Measurements from ENCODE around the gene RPTOR. TPM values are rescaled to one million over a fixed set of nuclear protein-coding genes. Genes with fewer than 3 reads are reported as not detected.
A peak's percentile ranks its signal among the peaks of the same experiment; 100 is the strongest.

Gene RPTOR
- total RNA-seq, 6 experiments from 2014 or later = 34.4 to 39.2 (median 35.5) TPM

DNA sequence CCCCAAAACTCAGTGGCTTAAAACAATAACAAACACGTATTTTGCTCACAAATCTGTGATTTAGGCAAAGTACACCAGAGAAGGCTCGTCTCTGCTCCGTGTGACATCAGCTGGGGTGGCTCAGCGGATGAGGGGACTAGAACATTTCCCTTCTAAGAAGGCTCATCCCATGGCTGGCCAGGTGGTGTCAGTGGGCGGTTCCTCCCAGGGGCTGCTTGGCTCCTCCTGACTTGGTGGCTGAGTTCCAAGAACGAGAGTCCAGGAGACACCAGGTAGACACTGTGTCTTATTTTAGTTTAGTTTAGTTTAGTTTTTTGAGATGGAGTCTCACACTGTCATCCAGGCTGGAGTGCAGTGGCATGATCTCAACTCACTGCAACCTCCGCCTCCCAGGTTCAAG, 441.4 kb downstream of the RPTOR start:
- no peaks in the 10 kb centered on the region for H3K36me3 Mint-ChIP-seq (ENCODE audit: low read depth)
- DNase-seq = no peak
- H3K27ac Mint-ChIP-seq = no peak overlapping the region
- H3K27me3 Mint-ChIP-seq (ENCODE audit: insufficient read depth) = peaks cover 12% of the 10 kb centered on the region
- peaks cover 35% of the 10 kb centered on the region for H3K4me1 Mint-ChIP-seq (ENCODE audit: low read depth)
- no peaks in the 10 kb centered on the region for H3K9me3 Mint-ChIP-seq
- no peak overlapping the region for H3K4me3 Mint-ChIP-seq
- TF ChIP-seq, protein P1, sequence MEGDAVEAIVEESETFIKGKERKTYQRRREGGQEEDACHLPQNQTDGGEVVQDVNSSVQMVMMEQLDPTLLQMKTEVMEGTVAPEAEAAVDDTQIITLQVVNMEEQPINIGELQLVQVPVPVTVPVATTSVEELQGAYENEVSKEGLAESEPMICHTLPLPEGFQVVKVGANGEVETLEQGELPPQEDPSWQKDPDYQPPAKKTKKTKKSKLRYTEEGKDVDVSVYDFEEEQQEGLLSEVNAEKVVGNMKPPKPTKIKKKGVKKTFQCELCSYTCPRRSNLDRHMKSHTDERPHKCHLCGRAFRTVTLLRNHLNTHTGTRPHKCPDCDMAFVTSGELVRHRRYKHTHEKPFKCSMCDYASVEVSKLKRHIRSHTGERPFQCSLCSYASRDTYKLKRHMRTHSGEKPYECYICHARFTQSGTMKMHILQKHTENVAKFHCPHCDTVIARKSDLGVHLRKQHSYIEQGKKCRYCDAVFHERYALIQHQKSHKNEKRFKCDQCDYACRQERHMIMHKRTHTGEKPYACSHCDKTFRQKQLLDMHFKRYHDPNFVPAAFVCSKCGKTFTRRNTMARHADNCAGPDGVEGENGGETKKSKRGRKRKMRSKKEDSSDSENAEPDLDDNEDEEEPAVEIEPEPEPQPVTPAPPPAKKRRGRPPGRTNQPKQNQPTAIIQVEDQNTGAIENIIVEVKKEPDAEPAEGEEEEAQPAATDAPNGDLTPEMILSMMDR (IDR thresholded peaks at IDR 0.05) = no peak

DNA sequence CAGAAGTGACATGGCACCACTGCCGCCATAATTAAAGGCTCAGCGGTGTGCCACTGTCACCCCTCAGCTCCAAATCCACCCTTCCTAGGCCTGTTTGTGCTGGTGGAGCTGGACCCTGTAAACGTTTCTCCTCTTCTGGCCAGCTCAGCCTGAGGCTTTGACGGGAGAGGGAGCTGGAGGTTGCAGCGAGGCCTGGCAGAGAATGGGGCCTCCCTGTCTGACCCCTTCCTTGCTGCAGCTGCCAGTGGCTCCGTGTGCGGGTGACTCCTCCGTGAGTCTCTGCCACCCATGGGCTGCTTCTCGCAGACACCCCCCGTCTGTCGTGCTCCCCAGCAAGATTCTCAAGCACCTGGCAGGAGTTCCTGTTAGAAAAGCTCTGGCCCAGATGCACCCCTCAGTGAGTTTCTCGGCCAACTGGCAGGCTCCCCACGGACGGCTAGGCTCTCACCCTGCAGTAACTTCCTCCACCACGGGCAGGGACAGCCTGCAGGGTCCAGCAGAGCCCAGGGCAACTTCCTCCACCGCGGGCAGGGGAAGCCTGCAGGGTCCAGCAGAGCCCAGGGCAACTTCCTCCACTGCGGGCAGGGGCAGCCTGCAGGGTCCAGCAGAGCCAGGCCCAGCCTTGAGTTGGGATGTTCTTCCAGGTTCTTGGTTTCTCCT, 442.3 kb downstream of the RPTOR start:
- Mint-ChIP-seq H3K27ac (no peak overlapping the region), H3K4me1 (ENCODE audit: low read depth) (peaks cover 34% of the 10 kb centered on the region), H3K9me3 (no peaks in the 10 kb centered on the region)

DNA sequence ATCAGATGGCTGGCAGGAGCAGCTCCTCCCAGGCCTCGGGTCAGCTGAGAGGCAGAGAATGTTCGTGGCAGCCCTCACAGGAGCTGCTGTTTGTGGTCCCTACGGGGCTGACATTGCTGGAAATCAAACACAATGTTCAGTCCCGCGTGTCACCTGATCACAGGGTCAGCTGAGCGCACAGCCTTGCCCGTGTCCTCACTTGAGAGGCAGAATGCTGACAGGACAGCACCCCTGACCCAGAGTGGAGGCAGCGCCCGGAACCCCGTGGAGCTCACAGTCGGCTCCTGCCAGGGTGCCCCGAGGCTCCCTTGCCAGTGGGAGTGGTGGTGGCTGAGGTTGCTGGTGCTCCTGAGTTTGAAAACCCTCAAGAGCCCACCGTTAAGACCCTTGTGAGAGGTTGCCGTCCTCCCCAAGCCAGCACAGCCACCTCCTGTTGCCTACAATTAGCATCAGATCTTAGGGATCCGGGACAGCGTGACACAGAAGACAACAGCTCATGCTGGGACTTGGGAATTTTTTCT, 443.4 kb downstream of the RPTOR start:
- DNase-seq = no peak
- H3K4me1 Mint-ChIP-seq (ENCODE audit: low read depth) = peaks cover 38% of the 10 kb centered on the region
- no peak overlapping the region for H3K27ac Mint-ChIP-seq
- H3K4me3 Mint-ChIP-seq = no peak overlapping the region
- no peaks in the 10 kb centered on the region for H3K36me3 Mint-ChIP-seq (ENCODE audit: low read depth)
- H3K27me3 Mint-ChIP-seq (ENCODE audit: insufficient read depth) = peaks cover 7% of the 10 kb centered on the region
- no peaks in the 10 kb centered on the region for H3K9me3 Mint-ChIP-seq
- TF ChIP-seq, protein P1 (IDR thresholded peaks at IDR 0.05) = no peak

More for the DNA sequence above, 442.3 kb downstream of the RPTOR start:
- Mint-ChIP-seq H3K36me3 (ENCODE audit: low read depth) (no peaks in the 10 kb centered on the region), H3K27me3 (ENCODE audit: insufficient read depth) (peaks cover 12% of the 10 kb centered on the region), H3K4me3 (no peak overlapping the region)
- no peak for DNase-seq
- TF ChIP-seq, protein P1 (IDR thresholded peaks at IDR 0.05) = no peak

DNA sequence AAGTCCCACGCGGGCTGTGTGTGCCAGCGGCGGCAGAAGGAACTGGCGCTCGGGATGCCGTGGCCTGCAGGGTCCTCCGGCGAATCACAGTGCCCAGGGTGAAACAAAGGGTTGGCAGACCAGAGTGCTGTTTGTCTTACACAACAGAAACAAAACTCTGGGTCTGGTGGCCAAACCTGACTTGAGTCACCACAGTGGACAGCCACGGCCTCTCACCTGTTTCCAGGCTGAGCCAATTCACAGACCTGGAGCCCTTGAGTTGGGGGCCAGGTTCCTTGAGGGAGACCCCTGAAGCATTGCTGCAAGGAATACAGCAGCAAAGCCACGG, 444.9 kb downstream of the RPTOR start:
- no peak overlapping the region for H3K27ac Mint-ChIP-seq
- H3K9me3 Mint-ChIP-seq = no peaks in the 10 kb centered on the region
- no peaks in the 10 kb centered on the region for H3K36me3 Mint-ChIP-seq (ENCODE audit: low read depth)
- peaks cover 29% of the 10 kb centered on the region for H3K4me1 Mint-ChIP-seq (ENCODE audit: low read depth)
- DNase-seq = no peak
- TF ChIP-seq, protein P1 (IDR thresholded peaks at IDR 0.05) = no peak
- peaks cover 2% of the 10 kb centered on the region for H3K27me3 Mint-ChIP-seq (ENCODE audit: insufficient read depth)
- no peak overlapping the region for H3K4me3 Mint-ChIP-seq

DNA sequence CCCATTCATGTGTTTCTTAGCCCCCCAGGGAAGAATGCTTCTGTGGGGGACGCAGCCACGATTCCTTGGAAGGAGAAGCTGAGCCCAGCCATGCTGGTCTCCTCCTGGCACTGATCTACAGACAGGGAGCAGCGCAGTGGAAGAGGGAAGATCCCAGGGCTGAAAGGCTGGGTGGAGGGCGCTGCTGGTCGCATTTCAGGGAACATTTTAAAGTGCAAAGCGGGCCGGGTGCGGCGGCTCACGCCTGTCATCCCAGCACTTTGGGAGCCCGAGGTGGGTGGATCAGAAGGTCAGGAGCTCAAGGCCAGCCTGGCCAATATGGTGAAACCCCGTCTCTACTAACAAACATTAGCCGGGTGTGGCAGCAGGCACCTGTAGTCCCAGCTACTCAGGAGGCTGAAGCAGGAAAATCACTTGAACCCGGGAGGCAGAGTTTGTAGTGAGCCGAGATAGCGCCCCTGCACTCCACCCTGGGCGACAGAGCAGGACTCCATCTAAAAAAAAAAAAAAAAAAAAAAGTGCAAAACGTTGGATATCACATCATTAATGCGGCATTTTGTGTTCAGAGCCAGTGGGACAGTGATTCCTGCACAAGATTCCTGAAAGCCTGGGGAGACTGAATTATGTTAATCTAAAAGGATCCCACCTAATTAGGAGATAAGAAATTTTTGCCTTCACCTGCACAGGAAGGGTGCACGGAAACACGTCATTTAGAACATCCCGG, 446.4 kb downstream of the RPTOR start:
- Mint-ChIP-seq H3K27me3 (ENCODE audit: insufficient read depth) (peaks cover 2% of the 10 kb centered on the region), H3K9me3 (no peaks in the 10 kb centered on the region), H3K27ac (peak overlapping the region; percentile 33; the same call in 1 of the 2 replicates)

More for the DNA sequence above, 446.4 kb downstream of the RPTOR start:
- H3K4me1 Mint-ChIP-seq (ENCODE audit: low read depth) = peaks cover 19% of the 10 kb centered on the region
- H3K4me3 Mint-ChIP-seq = peak overlapping the region; percentile 70
- DNase-seq = no peak
- TF ChIP-seq, protein P1 (IDR thresholded peaks at IDR 0.05) = no peak
- H3K36me3 Mint-ChIP-seq (ENCODE audit: low read depth) = no peaks in the 10 kb centered on the region

Measured in HFFc6 (cell line).